Keratinocyte (primary cell): Measurements from ENCODE around the gene NTHL1.

ENCODE experiments used
- EZH2 ChIP-seq: IDR thresholded peaks from one replicate; pipeline ENCODE4 v1.6.1; 2012; ENCODE audit warnings: inconsistent platforms, mild to moderate bottlenecking, low read length, moderate library complexity
- TF ChIP-seq, protein P1 (sequence below), 3 experiments: IDR thresholded peaks in 1 of 3; conservative IDR thresholded peaks in 1 of 3; optimal IDR thresholded peaks in 1 of 3; 2 replicates in 2 of 3; 3 replicates in 1 of 3; pipeline versions ENCODE3 to v1.5.1; 2011; ENCODE audit warnings: low read length in 3 of 3, mild to moderate bottlenecking in 3 of 3, moderate library complexity in 2 of 3, control low read depth in 1 of 3, inconsistent platforms in 1 of 3; ENCODE audit not compliant: insufficient read depth in 2 of 3; ENCODE audit errors: extremely low read depth in 1 of 3

DNA sequence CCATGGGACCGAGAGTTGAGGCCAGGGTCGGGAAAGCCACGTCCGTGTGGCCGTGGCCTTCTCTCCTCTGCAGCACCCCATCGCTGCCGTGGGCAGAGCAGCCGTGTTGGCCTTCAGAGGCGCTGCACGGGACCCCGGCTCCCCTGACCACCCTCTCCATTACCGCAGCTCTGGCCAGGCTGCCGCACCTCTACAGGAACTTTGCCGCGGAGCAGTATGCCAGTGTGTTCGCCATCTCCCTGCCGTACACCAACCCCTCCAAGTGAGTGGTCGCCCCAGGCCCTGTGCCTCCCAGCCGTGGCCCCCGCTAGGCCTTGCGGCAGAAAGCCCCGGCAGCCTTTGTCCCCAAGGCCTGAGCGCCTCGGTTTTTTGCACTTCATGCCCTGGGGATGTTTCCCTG, 28.0 kb upstream of the NTHL1 start:
- TF ChIP-seq, protein P1, sequence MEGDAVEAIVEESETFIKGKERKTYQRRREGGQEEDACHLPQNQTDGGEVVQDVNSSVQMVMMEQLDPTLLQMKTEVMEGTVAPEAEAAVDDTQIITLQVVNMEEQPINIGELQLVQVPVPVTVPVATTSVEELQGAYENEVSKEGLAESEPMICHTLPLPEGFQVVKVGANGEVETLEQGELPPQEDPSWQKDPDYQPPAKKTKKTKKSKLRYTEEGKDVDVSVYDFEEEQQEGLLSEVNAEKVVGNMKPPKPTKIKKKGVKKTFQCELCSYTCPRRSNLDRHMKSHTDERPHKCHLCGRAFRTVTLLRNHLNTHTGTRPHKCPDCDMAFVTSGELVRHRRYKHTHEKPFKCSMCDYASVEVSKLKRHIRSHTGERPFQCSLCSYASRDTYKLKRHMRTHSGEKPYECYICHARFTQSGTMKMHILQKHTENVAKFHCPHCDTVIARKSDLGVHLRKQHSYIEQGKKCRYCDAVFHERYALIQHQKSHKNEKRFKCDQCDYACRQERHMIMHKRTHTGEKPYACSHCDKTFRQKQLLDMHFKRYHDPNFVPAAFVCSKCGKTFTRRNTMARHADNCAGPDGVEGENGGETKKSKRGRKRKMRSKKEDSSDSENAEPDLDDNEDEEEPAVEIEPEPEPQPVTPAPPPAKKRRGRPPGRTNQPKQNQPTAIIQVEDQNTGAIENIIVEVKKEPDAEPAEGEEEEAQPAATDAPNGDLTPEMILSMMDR (optimal IDR thresholded peaks at IDR 0.05 in 1 of 3, IDR thresholded peaks at IDR 0.05 in 1 of 3, conservative IDR thresholded peaks at IDR 0.05 in 1 of 3; ENCODE audit: extremely low read depth in 1 of 3, insufficient read depth in 2 of 3, low read length in 3 of 3): no peak
- TF ChIP-seq EZH2: no peak
